Measurements from ENCODE around the gene OR6X1.

DNA sequence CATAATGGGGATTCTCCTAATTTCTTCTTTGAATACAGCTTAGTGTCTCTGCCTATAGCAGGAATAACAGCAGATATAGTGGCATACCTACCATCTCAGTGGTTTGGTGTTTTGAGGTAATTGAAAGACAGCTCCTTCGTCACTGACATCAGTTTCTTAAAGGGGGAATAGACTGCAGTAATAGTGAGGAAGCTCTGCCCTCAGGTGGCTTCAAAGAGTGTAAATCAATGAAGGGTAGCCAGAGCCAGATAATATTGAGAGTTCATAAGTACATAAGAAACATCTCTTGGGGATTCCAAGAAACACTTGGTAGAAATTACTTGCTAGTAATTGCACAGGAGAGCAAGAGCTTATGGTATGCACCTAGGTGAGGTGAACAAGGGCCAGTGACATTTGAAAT, 47.4 kb upstream of the OR6X1 start:
- TF ChIP-seq, protein P1, sequence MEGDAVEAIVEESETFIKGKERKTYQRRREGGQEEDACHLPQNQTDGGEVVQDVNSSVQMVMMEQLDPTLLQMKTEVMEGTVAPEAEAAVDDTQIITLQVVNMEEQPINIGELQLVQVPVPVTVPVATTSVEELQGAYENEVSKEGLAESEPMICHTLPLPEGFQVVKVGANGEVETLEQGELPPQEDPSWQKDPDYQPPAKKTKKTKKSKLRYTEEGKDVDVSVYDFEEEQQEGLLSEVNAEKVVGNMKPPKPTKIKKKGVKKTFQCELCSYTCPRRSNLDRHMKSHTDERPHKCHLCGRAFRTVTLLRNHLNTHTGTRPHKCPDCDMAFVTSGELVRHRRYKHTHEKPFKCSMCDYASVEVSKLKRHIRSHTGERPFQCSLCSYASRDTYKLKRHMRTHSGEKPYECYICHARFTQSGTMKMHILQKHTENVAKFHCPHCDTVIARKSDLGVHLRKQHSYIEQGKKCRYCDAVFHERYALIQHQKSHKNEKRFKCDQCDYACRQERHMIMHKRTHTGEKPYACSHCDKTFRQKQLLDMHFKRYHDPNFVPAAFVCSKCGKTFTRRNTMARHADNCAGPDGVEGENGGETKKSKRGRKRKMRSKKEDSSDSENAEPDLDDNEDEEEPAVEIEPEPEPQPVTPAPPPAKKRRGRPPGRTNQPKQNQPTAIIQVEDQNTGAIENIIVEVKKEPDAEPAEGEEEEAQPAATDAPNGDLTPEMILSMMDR (IDR thresholded peaks at IDR 0.05): no peak
- TF ChIP-seq POLR2A (IDR thresholded peaks at IDR 0.05): no peak

Measured in right lobe of liver (tissue), 4 donors.